ENCODE results near the gene CDR2L.

CDR2L gene

DNA sequence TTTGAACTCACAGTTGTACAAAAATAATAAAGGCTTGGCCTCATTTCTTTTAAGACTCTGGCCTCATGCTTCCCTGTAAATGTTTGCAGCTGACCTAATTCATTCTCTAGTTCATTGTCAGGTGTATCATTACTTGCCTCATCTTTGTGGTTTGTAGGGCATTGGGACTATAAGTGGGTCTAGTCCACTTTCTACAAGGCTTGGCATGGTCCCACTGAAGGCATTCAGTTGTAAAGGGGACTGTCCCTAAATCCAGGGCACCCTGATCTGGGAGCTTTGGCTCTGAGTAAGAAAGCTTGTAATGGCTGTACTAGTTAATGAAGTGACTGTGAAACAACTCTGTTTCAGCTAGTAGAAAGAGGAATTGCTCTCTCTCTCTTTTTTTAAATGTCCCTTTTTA lies 62.3 kb downstream of the CDR2L start:
- no peak for TF ChIP-seq CTCF (IDR thresholded peaks at IDR 0.05; ENCODE audit: low read depth, low read length)
- H3K4me3 ChIP-seq (replicated peaks in 1 of 2; ENCODE audit: low read depth in 2 of 2, low read length in 2 of 2) = no peak overlapping the region
- no peak for DNase-seq (ENCODE audit: low read depth in 2 of 2)

GRCh38 chr17:75051941-75052340 lies 64.5 kb downstream of the CDR2L start:
- no peak for DNase-seq (ENCODE audit: low read depth in 2 of 2)
- TF ChIP-seq CTCF (IDR thresholded peaks at IDR 0.05; ENCODE audit: low read depth, low read length) = no peak
- no peak overlapping the region for H3K4me3 ChIP-seq (replicated peaks in 1 of 2; ENCODE audit: low read depth in 2 of 2, low read length in 2 of 2)
